Thyroid gland (tissue), 4 donors: ENCODE results near the gene INVS.

Experiments used
- POLR2A ChIP-seq, 2 donors: fragments of 450-650 bp; IDR thresholded peaks; one replicate each; pipeline ENCODE4 v1.6.1; 2017; ENCODE audit warnings: antibody characterized with exemption in 2 of 2, mild to moderate bottlenecking in 2 of 2, moderate library complexity in 1 of 2
- TF ChIP-seq, protein P1 (sequence below), 6 experiments: fragments of 200-600 bp in 3 of 6; fragments of 450-650 bp in 3 of 6; sonication (generic) in 3 of 6; IDR thresholded peaks; one replicate each; pipeline ENCODE4 v1.5.1; 2016 to 2019; ENCODE audit warnings: antibody characterized with exemption in 6 of 6, mild to moderate bottlenecking in 2 of 6, inconsistent platforms in 1 of 6, moderate library complexity in 1 of 6

- TF ChIP-seq, protein P1, sequence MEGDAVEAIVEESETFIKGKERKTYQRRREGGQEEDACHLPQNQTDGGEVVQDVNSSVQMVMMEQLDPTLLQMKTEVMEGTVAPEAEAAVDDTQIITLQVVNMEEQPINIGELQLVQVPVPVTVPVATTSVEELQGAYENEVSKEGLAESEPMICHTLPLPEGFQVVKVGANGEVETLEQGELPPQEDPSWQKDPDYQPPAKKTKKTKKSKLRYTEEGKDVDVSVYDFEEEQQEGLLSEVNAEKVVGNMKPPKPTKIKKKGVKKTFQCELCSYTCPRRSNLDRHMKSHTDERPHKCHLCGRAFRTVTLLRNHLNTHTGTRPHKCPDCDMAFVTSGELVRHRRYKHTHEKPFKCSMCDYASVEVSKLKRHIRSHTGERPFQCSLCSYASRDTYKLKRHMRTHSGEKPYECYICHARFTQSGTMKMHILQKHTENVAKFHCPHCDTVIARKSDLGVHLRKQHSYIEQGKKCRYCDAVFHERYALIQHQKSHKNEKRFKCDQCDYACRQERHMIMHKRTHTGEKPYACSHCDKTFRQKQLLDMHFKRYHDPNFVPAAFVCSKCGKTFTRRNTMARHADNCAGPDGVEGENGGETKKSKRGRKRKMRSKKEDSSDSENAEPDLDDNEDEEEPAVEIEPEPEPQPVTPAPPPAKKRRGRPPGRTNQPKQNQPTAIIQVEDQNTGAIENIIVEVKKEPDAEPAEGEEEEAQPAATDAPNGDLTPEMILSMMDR (IDR thresholded peaks at IDR 0.05): no peak
- TF ChIP-seq POLR2A (IDR thresholded peaks at IDR 0.05): no peak
Measured at GRCh38 chr9:100058699-100059579, 40.1 kb upstream of the INVS start.
